Common myeloid progenitor, CD34-positive (primary cell): ENCODE results near the gene AEBP2.

ENCODE experiments used
- CTCF ChIA-PET: fragments of 350-600 bp; sonication (Branson Sonifier 250); formaldehyde crosslinking; loops from one replicate; lab custom pipeline; 2021; ENCODE audit warnings: antibody characterized with exemption; lab: Charles Lee
- POLR2A ChIA-PET: fragments of 350-600 bp; sonication (Branson Sonifier 250); formaldehyde crosslinking; loops from one replicate; lab custom pipeline; 2021; ENCODE audit warnings: antibody characterized with exemption; lab: Charles Lee
- DNase-seq, 3 donors: peaks; one replicate each; pipeline versions ENCODE4 v3.0.0 to v3.0.0-alpha.2; 2013
- H3K27ac ChIP-seq, 2 experiments: 1 replicate in 1 of 2; 2 replicates in 1 of 2; pipeline ENCODE4 v1.7.0; 2013; ENCODE audit warnings: inconsistent platforms in 2 of 2, low read length in 2 of 2, mild to moderate bottlenecking in 2 of 2, low read depth in 1 of 2, moderate library complexity in 1 of 2; ENCODE audit not compliant: severe bottlenecking in 2 of 2, insufficient read depth in 1 of 2, poor library complexity in 1 of 2
- H3K27me3 ChIP-seq, 5 experiments: replicated peaks in 2 of 5; 1 replicate in 3 of 5; 2 replicates in 2 of 5; pipeline versions ENCODE4 v1.6.1 to v1.7.0; 2013; ENCODE audit warnings: low read length in 4 of 5, mild to moderate bottlenecking in 2 of 5, moderate library complexity in 2 of 5, inconsistent platforms in 1 of 5; ENCODE audit not compliant: insufficient read depth in 5 of 5, control insufficient read depth in 4 of 5
- H3K36me3 ChIP-seq, 4 experiments: 1 replicate in 2 of 4; 2 replicates in 2 of 4; pipeline versions ENCODE4 v1.6.1 to v1.7.0; 2013; ENCODE audit warnings: low read length in 3 of 4, control low read depth in 1 of 4, mild to moderate bottlenecking in 1 of 4; ENCODE audit not compliant: control insufficient read depth in 4 of 4, insufficient read depth in 4 of 4
- H3K4me1 ChIP-seq, 4 experiments: 1 replicate in 3 of 4; 2 replicates in 1 of 4; pipeline versions ENCODE4 v1.6.1 to v1.7.1; 2013; ENCODE audit warnings: low read length in 3 of 4, mild to moderate bottlenecking in 3 of 4, control low read depth in 1 of 4, inconsistent platforms in 1 of 4, moderate library complexity in 1 of 4; ENCODE audit not compliant: control insufficient read depth in 4 of 4, insufficient read depth in 4 of 4; ENCODE audit errors: control extremely low read depth in 1 of 4
- H3K4me3 ChIP-seq, 7 experiments: 1 replicate in 4 of 7; 2 replicates in 3 of 7; pipeline versions ENCODE4 v1.5.1 to v1.7.0; 2013; ENCODE audit warnings: mild to moderate bottlenecking in 7 of 7, low read length in 6 of 7, moderate library complexity in 6 of 7, inconsistent platforms in 2 of 7, low read depth in 2 of 7, control low read depth in 1 of 7; ENCODE audit not compliant: insufficient read depth in 4 of 7, control insufficient read depth in 1 of 7; ENCODE audit errors: extremely low read depth in 1 of 7
- H3K9me3 ChIP-seq, 5 experiments: 1 replicate in 4 of 5; 2 replicates in 1 of 5; pipeline versions ENCODE4 v1.6.1 to v1.7.1; 2013; ENCODE audit warnings: low read length in 4 of 5, mild to moderate bottlenecking in 2 of 5, inconsistent platforms in 1 of 5, low read depth in 1 of 5, moderate library complexity in 1 of 5; ENCODE audit not compliant: control insufficient read depth in 4 of 5, insufficient read depth in 2 of 5; ENCODE audit errors: control extremely low read depth in 1 of 5
- WGBS: methylation state at CpG from one replicate; pipeline ENCODE4 v1.1.5; 2013; ENCODE audit not compliant: insufficient coverage; 5-methylcytosine and 5-hydroxymethylcytosine counted together

Gene AEBP2

DNA sequence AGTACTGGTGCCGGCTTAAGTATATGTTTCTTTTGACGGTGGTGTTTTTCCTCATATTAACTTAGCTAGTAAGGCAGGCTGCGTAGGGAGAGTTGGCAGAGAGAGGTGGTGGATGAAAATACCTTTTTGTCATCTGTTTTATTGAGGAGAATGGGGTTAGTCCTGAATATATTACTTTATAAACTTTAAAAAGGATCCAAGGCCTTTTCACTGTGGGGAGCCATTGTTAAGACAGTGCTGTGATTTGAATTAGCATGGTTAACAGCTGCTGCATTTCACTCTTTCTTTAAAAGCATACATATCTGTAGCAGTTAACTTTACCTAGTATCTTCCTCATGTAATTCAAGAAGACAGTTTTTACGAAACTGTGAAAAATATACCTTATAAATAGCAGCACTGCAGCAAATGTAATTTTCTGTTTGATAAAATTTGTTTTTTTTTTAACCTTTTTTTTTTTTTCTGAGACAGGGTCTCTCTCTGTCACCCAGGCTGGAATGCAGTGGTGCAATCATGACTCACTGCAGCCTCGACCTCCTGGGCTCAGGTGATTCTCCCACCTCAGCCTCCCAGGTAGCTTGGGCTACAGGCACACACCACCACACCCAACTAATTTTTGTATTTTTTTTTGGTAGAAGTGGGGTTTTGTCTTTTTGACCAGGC is 57.1 kb downstream of the AEBP2 start:
- Histone ChIP-seq H3K9me3 (no peaks in the 10 kb centered on the region), H3K36me3 (peaks cover 8 to 42% (median 27%) of the 10 kb centered on the region in 4 experiments), H3K4me3 (no peak overlapping the region), H3K4me1 (no peaks in the 10 kb centered on the region), H3K27me3 (no peaks in the 10 kb centered on the region), H3K27ac (no peak overlapping the region)
- 100% methylated on average over 1 of the region's 5 CpGs for WGBS
- ChIA-PET POLR2A (no interaction called here), CTCF (interaction anchor here (1.0 kb wide), 1 partner anchor 23 kb away, joined by 3 read pairs; no protein-coding TSS in a partner anchor)
- no peak for DNase-seq

DNA sequence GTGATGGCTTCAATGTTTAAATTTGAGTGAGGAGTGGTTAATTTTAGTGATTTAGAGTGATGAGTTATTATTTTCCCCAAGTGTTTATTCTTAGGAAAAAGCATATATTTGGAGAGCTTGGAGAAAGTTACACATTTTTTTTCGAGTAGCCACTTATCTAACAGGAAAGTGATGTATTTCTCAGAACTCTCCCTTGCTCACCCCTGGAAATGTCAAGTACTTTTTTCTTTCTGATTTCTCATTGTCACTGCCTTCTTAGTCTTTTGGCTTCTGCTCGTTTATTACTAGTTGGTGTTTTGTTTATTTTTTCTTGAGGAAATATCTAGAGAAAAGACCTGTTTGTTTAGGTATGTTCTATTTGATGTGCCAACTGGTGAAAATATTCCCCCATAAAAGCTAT is 58.8 kb downstream of the AEBP2 start:
- ChIA-PET POLR2A (interaction anchor here (0.6 kb wide), 1 partner anchor 564 kb away, joined by 5 read pairs; no protein-coding TSS in a partner anchor), CTCF (interaction anchor here (1.0 kb wide), 1 partner anchor 8 kb away, joined by 3 read pairs; no protein-coding TSS in a partner anchor)
- H3K4me1 ChIP-seq = no peaks in the 10 kb centered on the region
- H3K27ac ChIP-seq = no peak overlapping the region
- no peak overlapping the region for H3K4me3 ChIP-seq
- peaks cover 10 to 47% (median 31%) of the 10 kb centered on the region in 4 experiments for H3K36me3 ChIP-seq
- no peaks in the 10 kb centered on the region for H3K27me3 ChIP-seq
- no peaks in the 10 kb centered on the region for H3K9me3 ChIP-seq
- DNase-seq = no peak
- WGBS = no CpG with 5 or more reads among the region's 2 CpGs

DNA sequence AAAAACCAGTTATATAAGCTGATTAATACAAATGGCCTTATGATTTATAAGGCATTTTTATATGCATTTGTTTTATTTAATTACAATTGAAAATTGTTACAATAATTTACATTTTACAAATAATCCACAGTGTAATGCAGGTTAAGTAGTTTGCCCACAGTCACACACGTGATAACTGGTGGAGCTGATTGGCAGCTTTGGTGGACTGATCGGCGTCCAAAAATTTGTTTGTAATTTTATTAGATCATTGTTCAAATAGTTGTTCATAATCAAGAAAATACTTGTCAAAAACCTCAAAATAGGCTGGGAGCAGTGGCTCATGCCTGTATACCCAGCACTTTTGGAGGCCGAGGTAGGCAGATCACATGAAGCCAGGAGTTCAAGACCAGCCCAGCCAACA is 59.7 kb downstream of the AEBP2 start:
- Histone ChIP-seq H3K9me3 (no peaks in the 10 kb centered on the region), H3K4me1 (no peaks in the 10 kb centered on the region), H3K4me3 (no peak overlapping the region), H3K36me3 (peaks cover 10 to 47% (median 31%) of the 10 kb centered on the region in 4 experiments), H3K27ac (no peak overlapping the region), H3K27me3 (no peaks in the 10 kb centered on the region)
- WGBS = 100% methylated on average over 1 of the region's 4 CpGs
- DNase-seq = no peak
- CTCF ChIA-PET = interaction anchor here (1.0 kb wide), 2 partner anchors 9 kb away, joined by 3 read pairs; no protein-coding TSS in a partner anchor
- POLR2A ChIA-PET = interaction anchor here (0.6 kb wide), 1 partner anchor 780 kb away, joined by 3 read pairs; no protein-coding TSS in a partner anchor

DNA sequence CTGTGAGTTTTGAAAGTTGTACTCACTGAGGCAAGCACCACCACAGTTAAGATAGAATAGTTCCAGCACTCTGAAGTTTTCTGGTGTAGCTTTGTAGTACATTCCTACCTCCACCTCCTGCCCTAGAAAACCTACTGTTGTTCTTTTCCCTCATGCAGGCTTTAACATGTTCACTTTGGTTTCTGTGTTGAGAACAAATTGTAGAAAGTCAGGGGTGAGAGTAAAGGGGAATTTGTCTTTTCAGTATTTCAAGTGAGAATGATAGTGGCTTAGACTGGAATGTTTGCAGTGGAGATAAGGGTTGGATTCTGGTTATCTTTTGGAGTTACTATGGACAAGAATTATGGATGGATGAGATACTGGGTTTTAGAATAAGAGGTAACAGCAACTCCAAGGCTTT is 67.2 kb downstream of the AEBP2 start:
- ChIA-PET POLR2A (no interaction called here), CTCF (interaction anchor here (1.4 to 2.4 kb wide), 2 partner anchors 9 to 233 kb away, joined by 3 to 5 read pairs; no protein-coding TSS in a partner anchor)
- Histone ChIP-seq H3K27ac (no peak overlapping the region), H3K36me3 (peaks cover 4 to 46% (median 7%) of the 10 kb centered on the region in 4 experiments), H3K27me3 (no peaks in the 10 kb centered on the region), H3K9me3 (no peaks in the 10 kb centered on the region), H3K4me3 (no peak overlapping the region), H3K4me1 (peaks cover 0 to 4% (median 0%) of the 10 kb centered on the region in 4 experiments)
- DNase-seq = no peak

DNA sequence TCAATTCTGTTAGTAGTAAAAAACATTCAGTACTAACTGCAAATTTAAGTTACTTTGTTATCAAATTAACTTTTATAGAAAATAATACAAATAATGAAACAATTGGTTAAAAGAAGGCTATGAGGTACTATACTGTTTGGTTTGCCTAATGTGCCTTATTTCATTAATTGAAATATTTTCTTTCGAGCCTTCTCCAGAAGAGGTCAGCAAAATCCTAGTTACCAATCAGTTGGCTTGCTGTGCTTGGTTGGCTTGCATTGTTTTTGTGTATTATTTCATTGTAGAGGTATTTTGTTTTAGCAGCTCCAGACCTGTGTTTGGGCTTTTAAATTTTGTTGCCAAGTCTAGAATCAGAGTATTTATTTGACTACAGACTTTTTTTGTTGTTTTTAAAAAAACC is 68.5 kb downstream of the AEBP2 start:
- Histone ChIP-seq H3K4me1 (peaks cover 0 to 4% (median 0%) of the 10 kb centered on the region in 4 experiments), H3K9me3 (no peaks in the 10 kb centered on the region), H3K27me3 (no peaks in the 10 kb centered on the region), H3K27ac (no peak overlapping the region), H3K36me3 (peaks cover 0 to 51% (median 8%) of the 10 kb centered on the region in 4 experiments), H3K4me3 (no peak overlapping the region)
- WGBS = no CpG with 5 or more reads among the region's 1 CpG
- peak; percentile 8 to 31 (median 27) for DNase-seq
- ChIA-PET POLR2A (no interaction called here), CTCF (interaction anchor here (0.7 to 2.4 kb wide), 4 partner anchors 8 to 231 kb away, joined by 3 to 5 read pairs (median 3); no protein-coding TSS in a partner anchor)

DNA sequence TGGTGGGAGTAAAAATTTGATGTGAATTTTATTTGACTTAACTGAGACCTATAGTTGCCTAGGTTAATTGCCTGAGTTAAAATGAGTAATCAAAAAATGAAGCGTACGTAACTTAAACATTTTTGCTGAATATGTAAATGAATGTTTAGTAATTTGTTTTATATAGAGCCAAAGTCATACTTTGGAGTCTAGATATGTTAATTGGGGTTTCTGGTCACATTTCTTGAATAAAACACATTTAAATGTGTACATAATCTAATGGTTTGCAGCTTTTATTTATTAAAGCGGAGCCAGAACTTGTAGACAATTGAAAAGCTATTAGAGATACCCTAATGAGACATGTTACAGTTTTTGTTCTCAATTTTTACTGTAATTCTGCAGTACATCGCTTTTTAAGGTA is 71.2 kb downstream of the AEBP2 start:
- CTCF ChIA-PET = interaction anchor here (1.2 kb wide), 1 partner anchor 9 kb away, joined by 3 read pairs; no protein-coding TSS in a partner anchor
- no peak for DNase-seq
- Histone ChIP-seq H3K4me1 (peaks cover 0 to 4% (median 0%) of the 10 kb centered on the region in 4 experiments), H3K36me3 (peaks cover 3 to 39% (median 9%) of the 10 kb centered on the region in 4 experiments), H3K27me3 (no peaks in the 10 kb centered on the region), H3K27ac (no peak overlapping the region), H3K4me3 (no peak overlapping the region), H3K9me3 (no peaks in the 10 kb centered on the region)
- 100% methylated on average over 1 of the region's 4 CpGs for WGBS
- POLR2A ChIA-PET = no interaction called here

DNA sequence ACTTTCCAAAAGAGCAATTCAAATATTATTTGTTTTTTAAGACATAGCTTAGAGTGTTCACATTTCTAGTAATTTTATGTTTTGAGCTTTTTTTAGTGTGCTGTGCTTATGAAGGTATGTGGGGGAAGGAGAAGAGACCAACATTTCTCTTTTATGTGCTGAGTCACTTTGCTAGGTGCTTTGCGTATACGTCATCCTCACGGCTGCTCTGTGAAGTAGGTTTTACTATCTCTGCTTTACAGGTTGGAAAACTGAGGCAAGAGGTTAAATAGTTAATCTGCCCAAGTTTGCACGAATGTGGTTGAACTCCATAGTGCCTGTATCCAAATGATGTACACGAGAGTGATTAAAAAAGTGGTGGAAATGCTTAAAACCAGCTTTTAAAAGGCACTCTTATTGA is 75.9 kb downstream of the AEBP2 start:
- Histone ChIP-seq H3K4me3 (no peak overlapping the region), H3K27ac (no peak overlapping the region), H3K27me3 (no peaks in the 10 kb centered on the region), H3K4me1 (no peaks in the 10 kb centered on the region), H3K9me3 (no peaks in the 10 kb centered on the region), H3K36me3 (peaks cover 6 to 46% (median 16%) of the 10 kb centered on the region in 4 experiments)
- 80% methylated on average over 2 of the region's 5 CpGs for WGBS
- CTCF ChIA-PET = interaction anchor here (0.6 to 1.9 kb wide), 3 partner anchors 8 to 128 kb away, joined by 3 to 5 read pairs (median 4); no protein-coding TSS in a partner anchor
- peak in 2 of 3 donors; percentile 31 to 56 for DNase-seq
- POLR2A ChIA-PET = no interaction called here
